Activated naive CD8-positive, alpha-beta T cell treated with anti-CD3 and anti-CD28 coated beads for 36 hours (primary cell): Measurements from ENCODE around the gene SLC22A12. TPM values are rescaled to one million over a fixed set of nuclear protein-coding genes. Genes with fewer than 3 reads are reported as not detected.

Source experiments
- DNase-seq: peaks from one replicate; pipeline ENCODE4 v3.0.0; 2021
- H3K27ac Mint-ChIP-seq: one replicate; pipeline ENCODE4 v1.8.0; 2022; ENCODE audit warnings: mild to moderate bottlenecking, moderate library complexity, mixed read lengths
- H3K27me3 Mint-ChIP-seq: one replicate; pipeline ENCODE4 v1.8.0; 2022; ENCODE audit warnings: mild to moderate bottlenecking, mixed read lengths
- H3K36me3 Mint-ChIP-seq: one replicate; pipeline ENCODE4 v1.8.0; 2021; ENCODE audit warnings: mild to moderate bottlenecking, mixed read lengths
- H3K4me1 Mint-ChIP-seq: one replicate; pipeline ENCODE4 v1.8.0; 2021; ENCODE audit warnings: mixed read lengths
- H3K4me3 Mint-ChIP-seq: one replicate; pipeline ENCODE4 v1.8.0; 2022; ENCODE audit warnings: mild to moderate bottlenecking, moderate library complexity, mixed read lengths
- H3K9me3 Mint-ChIP-seq: one replicate; pipeline ENCODE4 v1.8.0; 2022; ENCODE audit warnings: mixed read lengths
- total RNA-seq, 2 experiments: library from RNA; stranded (reverse); gene quantifications; one replicate each; pipeline ENCODE4 v1.2.3, GENCODE V29; 2021

SLC22A12 gene
- total RNA-seq, 2 experiments from 2014 or later, result not detected

GRCh38 chr11:64602466-64603070 lies 11.5 kb downstream of the SLC22A12 start:
- Mint-ChIP-seq H3K27ac (no peak overlapping the region), H3K4me3 (no peak overlapping the region)

GRCh38 chr11:64603411-64604110 lies 12.5 kb downstream of the SLC22A12 start:
- Mint-ChIP-seq H3K27ac (no peak overlapping the region), H3K36me3 (no peaks in the 10 kb centered on the region), H3K27me3 (no peaks in the 10 kb centered on the region), H3K9me3 (no peaks in the 10 kb centered on the region), H3K4me1 (no peaks in the 10 kb centered on the region), H3K4me3 (no peak overlapping the region)
- no peak for DNase-seq

More at GRCh38 chr11:64602466-64603070, 11.5 kb downstream of the SLC22A12 start:
- no peak for DNase-seq
- no peaks in the 10 kb centered on the region for H3K9me3 Mint-ChIP-seq
- H3K36me3 Mint-ChIP-seq, result no peaks in the 10 kb centered on the region
- H3K4me1 Mint-ChIP-seq, result no peaks in the 10 kb centered on the region
- no peaks in the 10 kb centered on the region for H3K27me3 Mint-ChIP-seq

GRCh38 chr11:64604458-64605243 lies 13.6 kb downstream of the SLC22A12 start:
- Mint-ChIP-seq H3K36me3 (no peaks in the 10 kb centered on the region), H3K4me1 (no peaks in the 10 kb centered on the region), H3K4me3 (no peak overlapping the region), H3K27ac (no peak overlapping the region), H3K9me3 (no peaks in the 10 kb centered on the region), H3K27me3 (no peaks in the 10 kb centered on the region)
- no peak for DNase-seq

GRCh38 chr11:64605244-64605560 lies 14.2 kb downstream of the SLC22A12 start:
- Mint-ChIP-seq H3K4me3 (no peak overlapping the region), H3K27me3 (no peaks in the 10 kb centered on the region), H3K27ac (no peak overlapping the region), H3K36me3 (no peaks in the 10 kb centered on the region), H3K4me1 (no peaks in the 10 kb centered on the region), H3K9me3 (no peaks in the 10 kb centered on the region)
- no peak for DNase-seq

GRCh38 chr11:64605656-64606585 lies 14.9 kb downstream of the SLC22A12 start:
- Mint-ChIP-seq H3K9me3 (no peaks in the 10 kb centered on the region), H3K27me3 (no peaks in the 10 kb centered on the region), H3K27ac (no peak overlapping the region), H3K4me3 (no peak overlapping the region), H3K36me3 (no peaks in the 10 kb centered on the region), H3K4me1 (no peaks in the 10 kb centered on the region)
- DNase-seq, result no peak

- no peak overlapping the region for H3K27ac Mint-ChIP-seq
- no peaks in the 10 kb centered on the region for H3K27me3 Mint-ChIP-seq
- no peaks in the 10 kb centered on the region for H3K9me3 Mint-ChIP-seq
- peaks cover 4% of the 10 kb centered on the region for H3K4me1 Mint-ChIP-seq
- no peaks in the 10 kb centered on the region for H3K36me3 Mint-ChIP-seq
- H3K4me3 Mint-ChIP-seq, result no peak overlapping the region
- DNase-seq, result no peak
Measured at GRCh38 chr11:64606796-64607380, 15.9 kb downstream of the SLC22A12 start.

- no peak for DNase-seq
- Mint-ChIP-seq H3K9me3 (no peaks in the 10 kb centered on the region), H3K27ac (no peak overlapping the region), H3K4me3 (no peak overlapping the region), H3K36me3 (no peaks in the 10 kb centered on the region), H3K4me1 (peaks cover 6% of the 10 kb centered on the region), H3K27me3 (no peaks in the 10 kb centered on the region)
Measured at GRCh38 chr11:64607381-64607985, 16.5 kb downstream of the SLC22A12 start.

GRCh38 chr11:64608046-64608445 lies 17.0 kb downstream of the SLC22A12 start:
- DNase-seq, result no peak
- Mint-ChIP-seq H3K4me3 (no peak overlapping the region), H3K36me3 (no peaks in the 10 kb centered on the region), H3K9me3 (no peaks in the 10 kb centered on the region), H3K4me1 (peaks cover 6% of the 10 kb centered on the region), H3K27ac (no peak overlapping the region), H3K27me3 (no peaks in the 10 kb centered on the region)

GRCh38 chr11:64608636-64609035 lies 17.6 kb downstream of the SLC22A12 start:
- no peaks in the 10 kb centered on the region for H3K36me3 Mint-ChIP-seq
- H3K27me3 Mint-ChIP-seq, result no peaks in the 10 kb centered on the region
- no peak overlapping the region for H3K27ac Mint-ChIP-seq
- H3K9me3 Mint-ChIP-seq, result no peaks in the 10 kb centered on the region
- H3K4me3 Mint-ChIP-seq, result no peak overlapping the region
- H3K4me1 Mint-ChIP-seq, result peaks cover 6% of the 10 kb centered on the region
- DNase-seq, result no peak

- no peaks in the 10 kb centered on the region for H3K9me3 Mint-ChIP-seq
- H3K4me3 Mint-ChIP-seq, result no peak overlapping the region
- H3K27me3 Mint-ChIP-seq, result peaks cover 3% of the 10 kb centered on the region
- DNase-seq, result no peak
- peaks cover 6% of the 10 kb centered on the region for H3K4me1 Mint-ChIP-seq
- no peaks in the 10 kb centered on the region for H3K36me3 Mint-ChIP-seq
- no peak overlapping the region for H3K27ac Mint-ChIP-seq
Measured at GRCh38 chr11:64609436-64610047, 18.5 kb downstream of the SLC22A12 start.

- Mint-ChIP-seq H3K27me3 (peaks cover 3% of the 10 kb centered on the region), H3K36me3 (no peaks in the 10 kb centered on the region), H3K4me3 (no peak overlapping the region), H3K9me3 (no peaks in the 10 kb centered on the region), H3K4me1 (peaks cover 6% of the 10 kb centered on the region), H3K27ac (no peak overlapping the region)
- DNase-seq, result no peak
Measured at GRCh38 chr11:64610596-64610995, 19.6 kb downstream of the SLC22A12 start.

GRCh38 chr11:64611176-64611575 lies 20.2 kb downstream of the SLC22A12 start:
- Mint-ChIP-seq H3K36me3 (no peaks in the 10 kb centered on the region), H3K9me3 (no peaks in the 10 kb centered on the region), H3K4me1 (peaks cover 6% of the 10 kb centered on the region), H3K27me3 (peaks cover 3% of the 10 kb centered on the region), H3K4me3 (no peak overlapping the region), H3K27ac (no peak overlapping the region)
- DNase-seq, result no peak

GRCh38 chr11:64611869-64612646 lies 21.0 kb downstream of the SLC22A12 start:
- Mint-ChIP-seq H3K36me3 (no peaks in the 10 kb centered on the region), H3K27ac (no peak overlapping the region), H3K27me3 (peaks cover 3% of the 10 kb centered on the region), H3K4me3 (no peak overlapping the region), H3K4me1 (peaks cover 6% of the 10 kb centered on the region), H3K9me3 (no peaks in the 10 kb centered on the region)
- no peak for DNase-seq
